ENCODE measurements around the gene CASS4. TPM values are rescaled to one million over a fixed set of nuclear protein-coding genes. Genes with fewer than 3 reads are reported as not detected.

Gene CASS4
- total RNA-seq, 1 donor from 2014 or later: 2.3 TPM

- TF ChIP-seq, protein P1, sequence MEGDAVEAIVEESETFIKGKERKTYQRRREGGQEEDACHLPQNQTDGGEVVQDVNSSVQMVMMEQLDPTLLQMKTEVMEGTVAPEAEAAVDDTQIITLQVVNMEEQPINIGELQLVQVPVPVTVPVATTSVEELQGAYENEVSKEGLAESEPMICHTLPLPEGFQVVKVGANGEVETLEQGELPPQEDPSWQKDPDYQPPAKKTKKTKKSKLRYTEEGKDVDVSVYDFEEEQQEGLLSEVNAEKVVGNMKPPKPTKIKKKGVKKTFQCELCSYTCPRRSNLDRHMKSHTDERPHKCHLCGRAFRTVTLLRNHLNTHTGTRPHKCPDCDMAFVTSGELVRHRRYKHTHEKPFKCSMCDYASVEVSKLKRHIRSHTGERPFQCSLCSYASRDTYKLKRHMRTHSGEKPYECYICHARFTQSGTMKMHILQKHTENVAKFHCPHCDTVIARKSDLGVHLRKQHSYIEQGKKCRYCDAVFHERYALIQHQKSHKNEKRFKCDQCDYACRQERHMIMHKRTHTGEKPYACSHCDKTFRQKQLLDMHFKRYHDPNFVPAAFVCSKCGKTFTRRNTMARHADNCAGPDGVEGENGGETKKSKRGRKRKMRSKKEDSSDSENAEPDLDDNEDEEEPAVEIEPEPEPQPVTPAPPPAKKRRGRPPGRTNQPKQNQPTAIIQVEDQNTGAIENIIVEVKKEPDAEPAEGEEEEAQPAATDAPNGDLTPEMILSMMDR (IDR thresholded peaks at IDR 0.05; ENCODE audit: insufficient read depth, low read depth, low read length): no peak
- no peak for TF ChIP-seq EZH2 (IDR thresholded peaks at IDR 0.05; ENCODE audit: insufficient read depth, low read length)
- peak overlapping the region; percentile 95 for H3K27ac ChIP-seq (ENCODE audit: low read depth, low read length)
- Mint-ChIP-seq H3K4me3 (ENCODE audit: unreplicated experiment) (no peak overlapping the region), H3K4me1 (ENCODE audit: low read depth, unreplicated experiment) (peaks cover 13% of the 10 kb centered on the region), H3K36me3 (ENCODE audit: low read depth, unreplicated experiment) (peaks cover 2% of the 10 kb centered on the region), H3K9me3 (ENCODE audit: unreplicated experiment) (no peaks in the 10 kb centered on the region), H3K27me3 (ENCODE audit: low read depth, unreplicated experiment) (no peaks in the 10 kb centered on the region), H3K27ac (ENCODE audit: unreplicated experiment) (no peak overlapping the region)
- peak overlapping the region; percentile 96 for H3K4me3 ChIP-seq (ENCODE audit: insufficient read depth, low read depth, low read length)
- no peaks in the 10 kb centered on the region for H3K9me3 ChIP-seq (ENCODE audit: insufficient read depth, low read depth, low read length)
- H3K27me3 ChIP-seq (ENCODE audit: insufficient read depth, low read length): no peaks in the 10 kb centered on the region
- H4K20me1 ChIP-seq (ENCODE audit: insufficient read depth, low read length): peaks cover 9% of the 10 kb centered on the region
- peaks cover 92% of the 10 kb centered on the region for H3K79me2 ChIP-seq (ENCODE audit: insufficient read depth, low read length)
- no peak for FAIRE-seq
- peaks cover 18% of the 10 kb centered on the region for H3K4me1 ChIP-seq (ENCODE audit: insufficient read depth, low read length)
- DNase-seq (ENCODE audit: low read depth): no peak
- peaks cover 22% of the 10 kb centered on the region for H3K36me3 ChIP-seq (ENCODE audit: insufficient read depth, low read length)
- H3K9ac ChIP-seq (ENCODE audit: low read length): peak overlapping the region; percentile 95
- H3K4me2 ChIP-seq (ENCODE audit: low read length): peak overlapping the region; percentile 97
- H2AFZ ChIP-seq (ENCODE audit: low read depth, low read length): peak overlapping the region; percentile 95
These were observed 21.0 kb upstream of the CASS4 start for GRCh38 chr20:56391037-56391436.

DNA sequence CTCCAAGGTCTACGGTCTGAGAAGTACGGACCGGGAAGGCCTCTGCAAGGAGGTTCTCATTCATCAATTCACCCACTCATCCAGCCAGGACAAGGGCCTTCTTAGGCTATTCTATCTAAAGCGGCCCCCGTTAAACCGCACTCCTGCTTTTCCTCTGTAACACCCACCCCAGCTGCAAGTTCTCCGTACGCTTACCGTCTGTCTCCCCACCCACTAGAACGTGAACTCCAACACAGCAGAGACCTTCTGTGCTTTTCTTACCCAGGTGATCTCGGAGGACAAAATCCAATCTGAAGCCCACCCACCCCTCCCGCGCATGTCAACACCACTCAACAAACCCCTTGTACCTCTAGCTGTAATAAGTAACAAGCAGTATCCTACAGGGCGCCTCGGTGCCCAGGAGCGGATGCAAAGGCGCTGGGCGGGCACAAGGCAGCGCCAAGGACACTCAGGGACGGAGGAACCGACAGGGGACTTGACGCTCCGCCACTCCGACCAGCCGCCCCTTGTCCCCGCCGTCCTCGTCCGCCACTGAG is 20.4 kb upstream of the CASS4 start:
- peak overlapping the region; percentile 95 for H3K27ac ChIP-seq (ENCODE audit: low read depth, low read length)
- peaks cover 13% of the 10 kb centered on the region for H3K4me1 Mint-ChIP-seq (ENCODE audit: low read depth, unreplicated experiment)
- peak overlapping the region; percentile 95 for H3K9ac ChIP-seq (ENCODE audit: low read length)
- peaks cover 9% of the 10 kb centered on the region for H4K20me1 ChIP-seq (ENCODE audit: insufficient read depth, low read length)
- peak overlapping the region; percentile 85 for H3K27ac Mint-ChIP-seq (ENCODE audit: unreplicated experiment)
- no peaks in the 10 kb centered on the region for H3K27me3 Mint-ChIP-seq (ENCODE audit: low read depth, unreplicated experiment)
- peak overlapping the region; percentile 97 for H3K4me2 ChIP-seq (ENCODE audit: low read length)
- FAIRE-seq (no peak), DNase-seq (ENCODE audit: low read depth) (peak; percentile 1)
- H2AFZ ChIP-seq (ENCODE audit: low read depth, low read length): peak overlapping the region; percentile 95
- peaks cover 2% of the 10 kb centered on the region for H3K36me3 Mint-ChIP-seq (ENCODE audit: low read depth, unreplicated experiment)
- peak overlapping the region; percentile 96 for H3K4me3 ChIP-seq (ENCODE audit: insufficient read depth, low read depth, low read length)
- no peak overlapping the region for H3K4me3 Mint-ChIP-seq (ENCODE audit: unreplicated experiment)
- no peaks in the 10 kb centered on the region for H3K9me3 ChIP-seq (ENCODE audit: insufficient read depth, low read depth, low read length)
- H3K27me3 ChIP-seq (ENCODE audit: insufficient read depth, low read length): no peaks in the 10 kb centered on the region
- no peaks in the 10 kb centered on the region for H3K9me3 Mint-ChIP-seq (ENCODE audit: unreplicated experiment)
- H3K79me2 ChIP-seq (ENCODE audit: insufficient read depth, low read length): peaks cover 85% of the 10 kb centered on the region
- peaks cover 18% of the 10 kb centered on the region for H3K4me1 ChIP-seq (ENCODE audit: insufficient read depth, low read length)
- TF ChIP-seq, protein P1 (IDR thresholded peaks at IDR 0.05; ENCODE audit: insufficient read depth, low read depth, low read length): no peak
- no peak for TF ChIP-seq EZH2 (IDR thresholded peaks at IDR 0.05; ENCODE audit: insufficient read depth, low read length)
- peaks cover 23% of the 10 kb centered on the region for H3K36me3 ChIP-seq (ENCODE audit: insufficient read depth, low read length)

DNA sequence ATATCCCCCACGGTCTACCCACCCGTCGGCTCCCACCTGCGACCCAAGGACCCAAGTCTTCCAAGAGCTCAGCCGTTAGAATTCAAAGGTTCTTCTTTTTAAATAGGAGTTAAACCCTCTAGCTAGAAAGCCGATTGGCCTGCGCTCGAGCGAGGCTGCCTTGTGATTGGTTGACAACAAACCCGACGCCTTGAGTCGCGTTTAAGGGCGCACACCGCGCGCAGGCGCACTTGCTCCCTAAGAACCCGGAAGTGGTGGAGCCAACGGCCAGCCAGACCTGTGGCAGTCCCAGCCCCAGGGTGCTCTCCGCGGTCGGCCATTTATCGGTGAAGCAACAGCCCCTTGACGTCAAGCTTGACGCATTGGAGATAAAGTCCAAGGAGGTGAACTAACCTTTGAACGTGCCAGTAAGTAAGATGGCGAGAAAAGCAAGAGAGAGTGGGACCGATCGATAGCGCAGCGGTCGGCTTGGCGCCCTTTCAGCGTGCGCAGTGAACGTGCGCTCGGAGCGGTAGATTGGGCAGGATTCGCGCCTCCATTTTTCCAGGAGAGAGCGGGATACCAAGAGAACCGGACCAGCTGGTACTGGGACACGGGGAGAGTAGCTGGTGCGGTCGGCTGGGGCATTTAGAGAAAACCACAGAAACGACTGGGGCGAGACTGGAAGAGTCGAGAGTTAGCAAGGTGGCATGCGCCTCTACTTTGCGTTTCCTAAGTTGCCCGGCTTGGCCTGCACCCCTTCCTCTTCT is 19.8 kb upstream of the CASS4 start, which contains the start of the genes AURKA and CSTF1:
Gene AURKA (minus strand): TSS at position 84 of the 749 bp plus-strand sequence. CDS start 4,018 bp downstream, outside the sequence.
Gene CSTF1 (plus strand): TSS at position 514 of the 749 bp plus-strand sequence. CDS start 2,908 bp downstream, outside the sequence.
- Mint-ChIP-seq H3K36me3 (ENCODE audit: low read depth, unreplicated experiment) (peaks cover 2% of the 10 kb centered on the region), H3K27ac (ENCODE audit: unreplicated experiment) (peak within 1 kb of the TSS; percentile 85), H3K4me1 (ENCODE audit: low read depth, unreplicated experiment) (peaks cover 13% of the 10 kb centered on the region), H3K9me3 (ENCODE audit: unreplicated experiment) (no peaks in the 10 kb centered on the region), H3K27me3 (ENCODE audit: low read depth, unreplicated experiment) (no peaks in the 10 kb centered on the region), H3K4me3 (ENCODE audit: unreplicated experiment) (no peak within 1 kb of the TSS)
- Histone ChIP-seq H3K4me2 (ENCODE audit: low read length) (peak within 1 kb of the TSS; percentile 97), H3K27ac (ENCODE audit: low read depth, low read length) (peak within 1 kb of the TSS; percentile 95), H3K4me3 (ENCODE audit: insufficient read depth, low read depth, low read length) (peak within 1 kb of the TSS; percentile 96), H3K27me3 (ENCODE audit: insufficient read depth, low read length) (no peaks in the 10 kb centered on the region), H3K79me2 (ENCODE audit: insufficient read depth, low read length) (peaks cover 81% of the 10 kb centered on the region), H4K20me1 (ENCODE audit: insufficient read depth, low read length) (peaks cover 9% of the 10 kb centered on the region), H3K9ac (ENCODE audit: low read length) (peak within 1 kb of the TSS; percentile 95), H3K36me3 (ENCODE audit: insufficient read depth, low read length) (peaks cover 30% of the 10 kb centered on the region), H2AFZ (ENCODE audit: low read depth, low read length) (peak within 1 kb of the TSS; percentile 95), H3K9me3 (ENCODE audit: insufficient read depth, low read depth, low read length) (no peaks in the 10 kb centered on the region), H3K4me1 (ENCODE audit: insufficient read depth, low read length) (peaks cover 18% of the 10 kb centered on the region)
- DNase-seq (ENCODE audit: low read depth): peak; percentile 99
- TF ChIP-seq, protein P1 (IDR thresholded peaks at IDR 0.05; ENCODE audit: insufficient read depth, low read depth, low read length): no peak
- TF ChIP-seq EZH2 (IDR thresholded peaks at IDR 0.05; ENCODE audit: insufficient read depth, low read length): no peak
- peak; percentile 49 for FAIRE-seq

Measured in astrocyte (in vitro differentiated cells and primary cell).